HG02623 (cell line): ENCODE measurements around the gene INTS2.
"Not testable (repeated sequence)": the region's sequence is repeated elsewhere in the genome, so short reads cannot be mapped to it uniquely, and the experiment has no call there.

Experiments
- ATAC-seq: cut with Tn5 transposase; IDR thresholded peaks from one replicate; pipeline ENCODE4 v1.9.1; 2021; ENCODE audit warnings: moderate library complexity; ENCODE audit not compliant: unreplicated experiment

Gene INTS2, protein sequence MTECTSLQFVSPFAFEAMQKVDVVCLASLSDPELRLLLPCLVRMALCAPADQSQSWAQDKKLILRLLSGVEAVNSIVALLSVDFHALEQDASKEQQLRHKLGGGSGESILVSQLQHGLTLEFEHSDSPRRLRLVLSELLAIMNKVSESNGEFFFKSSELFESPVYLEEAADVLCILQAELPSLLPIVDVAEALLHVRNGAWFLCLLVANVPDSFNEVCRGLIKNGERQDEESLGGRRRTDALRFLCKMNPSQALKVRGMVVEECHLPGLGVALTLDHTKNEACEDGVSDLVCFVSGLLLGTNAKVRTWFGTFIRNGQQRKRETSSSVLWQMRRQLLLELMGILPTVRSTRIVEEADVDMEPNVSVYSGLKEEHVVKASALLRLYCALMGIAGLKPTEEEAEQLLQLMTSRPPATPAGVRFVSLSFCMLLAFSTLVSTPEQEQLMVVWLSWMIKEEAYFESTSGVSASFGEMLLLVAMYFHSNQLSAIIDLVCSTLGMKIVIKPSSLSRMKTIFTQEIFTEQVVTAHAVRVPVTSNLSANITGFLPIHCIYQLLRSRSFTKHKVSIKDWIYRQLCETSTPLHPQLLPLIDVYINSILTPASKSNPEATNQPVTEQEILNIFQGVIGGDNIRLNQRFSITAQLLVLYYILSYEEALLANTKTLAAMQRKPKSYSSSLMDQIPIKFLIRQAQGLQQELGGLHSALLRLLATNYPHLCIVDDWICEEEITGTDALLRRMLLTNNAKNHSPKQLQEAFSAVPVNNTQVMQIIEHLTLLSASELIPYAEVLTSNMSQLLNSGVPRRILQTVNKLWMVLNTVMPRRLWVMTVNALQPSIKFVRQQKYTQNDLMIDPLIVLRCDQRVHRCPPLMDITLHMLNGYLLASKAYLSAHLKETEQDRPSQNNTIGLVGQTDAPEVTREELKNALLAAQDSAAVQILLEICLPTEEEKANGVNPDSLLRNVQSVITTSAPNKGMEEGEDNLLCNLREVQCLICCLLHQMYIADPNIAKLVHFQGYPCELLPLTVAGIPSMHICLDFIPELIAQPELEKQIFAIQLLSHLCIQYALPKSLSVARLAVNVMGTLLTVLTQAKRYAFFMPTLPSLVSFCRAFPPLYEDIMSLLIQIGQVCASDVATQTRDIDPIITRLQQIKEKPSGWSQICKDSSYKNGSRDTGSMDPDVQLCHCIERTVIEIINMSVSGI

DNA sequence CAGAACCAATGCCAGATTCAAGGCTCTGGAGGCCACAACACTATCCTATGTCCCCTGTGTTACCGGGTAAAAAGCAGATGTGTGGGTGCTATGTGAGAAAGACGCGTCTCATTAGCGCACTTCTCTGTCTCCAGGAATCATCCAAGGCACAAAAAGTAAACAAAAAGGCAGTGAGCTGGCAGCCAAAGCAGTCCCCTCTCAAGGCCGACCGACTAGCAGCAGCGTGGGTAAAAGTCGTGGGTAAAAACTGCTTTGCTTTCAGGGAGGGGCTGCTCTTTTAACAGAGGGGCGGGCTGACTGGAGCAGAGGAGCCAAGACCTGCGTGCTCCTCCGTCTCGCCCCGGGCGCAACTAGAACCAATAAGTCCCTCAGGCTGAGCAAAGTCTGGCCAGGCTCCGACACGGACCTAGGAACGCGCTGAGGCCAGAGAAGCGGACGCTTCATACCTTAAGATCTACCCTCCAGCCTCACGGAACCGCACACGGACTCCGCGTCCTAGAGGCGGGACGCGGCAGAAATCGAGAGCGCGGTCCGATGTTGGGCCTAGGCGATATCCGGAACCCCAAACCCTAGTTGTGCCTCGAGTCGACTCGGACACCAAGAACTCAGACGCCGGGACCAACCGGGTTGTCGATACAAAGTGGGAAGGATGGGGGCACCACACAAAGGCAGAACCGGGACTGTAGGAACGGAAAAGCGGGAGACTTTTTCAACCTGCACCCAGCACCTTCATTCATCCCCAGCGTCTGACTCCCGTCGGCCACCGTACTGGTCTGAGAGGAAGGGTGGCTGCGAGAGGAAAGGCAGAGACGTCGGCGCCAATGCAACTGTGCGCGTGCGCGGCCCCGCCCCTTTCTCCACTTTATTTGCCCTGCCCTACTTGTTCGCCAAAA is at the start of gene INTS2:
Gene INTS2 (minus strand): TSS at position 775 of the 893 bp plus-strand sequence. CDS start 1,338 bp downstream, outside the sequence.
- peak; percentile 81 for ATAC-seq

DNA sequence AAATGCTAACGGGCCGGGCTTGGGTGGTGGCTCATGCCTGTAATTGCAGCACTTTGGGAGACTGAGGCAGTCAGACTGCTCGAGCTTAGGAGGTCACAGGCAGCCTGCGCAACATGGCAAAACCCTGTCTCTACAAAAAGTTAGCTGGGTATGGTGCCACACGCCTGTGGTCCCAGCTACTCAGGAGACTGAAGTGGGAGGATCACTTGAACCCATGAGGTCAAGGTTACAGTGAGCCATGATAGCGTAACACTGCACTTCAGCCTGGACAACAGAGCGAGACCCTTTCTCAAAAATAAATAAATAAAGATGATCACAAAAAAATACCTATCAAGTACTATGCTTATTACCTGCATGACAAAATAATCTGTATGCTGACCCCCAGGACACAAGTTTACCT is 46.3 kb upstream of the INTS2 start:
- ATAC-seq: no peak

GRCh38 chr17:61972311-61972710 is 44.5 kb upstream of the INTS2 start:
- ATAC-seq: no peak

- ATAC-seq: no peak
These were observed 42.2 kb upstream of the INTS2 start for GRCh38 chr17:61970030-61970429.

GRCh38 chr17:61968757-61969156 is 41.0 kb upstream of the INTS2 start:
- no peak for ATAC-seq

- no peak for ATAC-seq
These were observed 39.9 kb upstream of the INTS2 start for GRCh38 chr17:61967729-61968128.

DNA sequence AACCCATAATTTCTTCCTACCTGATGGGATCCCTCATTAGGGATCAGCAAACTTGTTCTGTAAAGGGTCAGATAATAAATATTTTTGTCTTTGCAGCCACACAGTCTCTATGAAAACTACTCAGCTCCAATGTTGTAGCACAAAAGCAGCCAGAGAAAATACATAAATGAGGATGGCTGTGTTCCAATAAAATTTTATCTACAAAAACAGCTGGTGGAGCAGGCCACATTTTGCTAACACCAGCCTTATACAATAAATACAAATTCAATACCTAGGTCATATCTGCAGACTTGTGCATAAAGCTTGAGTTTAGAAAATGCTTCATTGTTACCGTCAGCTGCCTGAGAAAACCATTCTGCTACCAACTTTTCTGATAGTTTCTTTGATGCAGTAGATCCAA is 38.4 kb upstream of the INTS2 start:
- ATAC-seq: no peak

GRCh38 chr17:61955619-61956018 is 27.8 kb upstream of the INTS2 start:
- no peak for ATAC-seq

- ATAC-seq: no peak
These were observed 19.7 kb upstream of the INTS2 start for GRCh38 chr17:61947367-61948078.

DNA sequence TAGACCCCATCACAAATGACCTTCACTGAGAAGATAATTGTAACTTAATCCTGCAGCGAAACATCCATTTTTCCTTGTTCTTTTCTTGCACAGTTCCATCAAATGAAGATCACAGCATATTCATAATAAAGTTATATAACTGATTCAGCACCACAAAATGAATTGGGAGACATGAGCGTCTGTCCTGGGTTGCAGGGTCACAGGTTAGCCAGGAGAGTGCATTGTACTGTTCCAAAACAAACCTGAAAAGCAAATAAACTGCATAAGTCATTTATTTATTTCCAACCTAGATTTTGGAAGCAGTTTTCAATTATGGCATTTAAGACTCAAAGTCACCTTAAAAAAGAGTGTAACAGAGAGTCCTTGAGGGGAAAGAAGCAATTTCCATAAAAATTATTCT is 18.6 kb upstream of the INTS2 start:
- ATAC-seq: no peak

DNA sequence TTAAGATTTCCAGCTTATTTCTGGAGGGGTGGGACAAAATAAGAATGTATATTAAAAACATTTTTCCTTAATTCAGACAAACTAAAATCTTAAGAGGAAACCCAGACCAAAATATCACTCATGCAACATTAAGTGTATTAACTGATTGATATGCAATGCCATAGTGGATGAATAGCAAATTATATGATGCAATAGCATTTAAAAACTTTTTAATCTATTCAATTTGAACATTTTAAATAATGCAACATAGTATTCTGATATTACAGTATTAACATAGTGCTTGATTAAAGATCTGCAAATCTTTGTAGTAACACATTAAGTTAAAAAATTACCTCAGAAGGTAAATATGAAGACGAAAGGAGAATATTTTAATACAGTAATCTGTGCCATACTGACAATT is 15.3 kb upstream of the INTS2 start:
- ATAC-seq: no peak

GRCh38 chr17:61942085-61942484 is 14.3 kb upstream of the INTS2 start:
- no peak for ATAC-seq

GRCh38 chr17:61928101-61928436 is 287 bp upstream of the INTS2 start:
- ATAC-seq: no peak

GRCh38 chr17:61926826-61927207 is 965 bp downstream of the INTS2 start:
- no peak for ATAC-seq

DNA sequence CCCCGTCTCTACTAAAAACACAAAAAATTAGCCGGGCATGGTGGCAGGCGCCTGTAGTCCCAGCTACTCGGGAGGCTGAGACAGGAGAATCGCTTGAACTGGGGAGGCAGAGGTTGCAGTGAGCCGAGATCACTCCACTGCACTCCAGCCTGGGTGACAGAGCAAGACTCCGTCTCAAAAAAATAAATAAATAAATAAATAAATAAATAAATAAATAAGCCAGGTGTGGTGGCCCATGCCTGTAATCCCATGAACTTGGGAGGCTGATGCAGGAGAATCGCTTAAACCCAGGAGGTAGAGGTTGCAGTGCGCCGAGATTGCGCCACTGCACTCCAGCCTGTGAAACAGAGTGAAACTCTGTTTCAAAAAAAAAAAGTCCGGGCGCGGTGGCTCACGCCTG is 12.6 kb downstream of the INTS2 start:
- not testable (repeated sequence) for ATAC-seq

DNA sequence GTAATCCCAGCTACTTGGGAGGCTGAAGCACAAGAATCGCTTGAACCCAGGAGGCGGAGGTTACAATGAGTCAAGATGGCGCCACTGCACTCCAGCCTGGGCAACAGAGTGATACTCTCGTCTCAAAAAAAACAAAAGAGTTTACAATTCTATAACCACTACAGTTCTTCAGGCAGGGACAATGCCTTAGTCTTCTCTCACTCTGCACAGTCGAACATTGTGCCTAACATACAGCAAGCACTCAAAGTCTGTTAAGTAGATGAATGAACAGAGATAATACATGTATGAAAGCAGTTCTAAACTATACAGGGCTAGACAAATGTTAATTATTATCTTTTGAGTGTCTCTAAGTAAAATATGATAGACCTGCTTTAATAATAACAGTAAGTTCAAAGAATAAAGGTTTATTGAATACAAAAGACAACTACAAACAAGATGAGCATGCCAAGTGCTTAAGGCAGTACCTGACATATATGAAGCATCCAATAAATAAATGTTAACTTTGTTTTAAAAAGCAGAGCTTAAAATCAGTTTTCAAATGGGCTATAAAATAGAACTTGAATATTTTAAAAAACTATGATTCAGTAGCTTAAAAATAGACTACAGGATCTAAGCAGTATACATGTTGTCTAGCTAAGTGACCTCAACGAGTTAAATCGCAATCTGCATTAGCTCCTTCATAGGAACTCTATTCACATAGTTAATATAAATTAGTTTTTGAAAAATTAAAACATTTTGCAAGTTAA is 19.3 kb downstream of the INTS2 start:
- ATAC-seq: no peak

GRCh38 chr17:61907361-61907760 is 20.4 kb downstream of the INTS2 start:
- ATAC-seq: no peak

DNA sequence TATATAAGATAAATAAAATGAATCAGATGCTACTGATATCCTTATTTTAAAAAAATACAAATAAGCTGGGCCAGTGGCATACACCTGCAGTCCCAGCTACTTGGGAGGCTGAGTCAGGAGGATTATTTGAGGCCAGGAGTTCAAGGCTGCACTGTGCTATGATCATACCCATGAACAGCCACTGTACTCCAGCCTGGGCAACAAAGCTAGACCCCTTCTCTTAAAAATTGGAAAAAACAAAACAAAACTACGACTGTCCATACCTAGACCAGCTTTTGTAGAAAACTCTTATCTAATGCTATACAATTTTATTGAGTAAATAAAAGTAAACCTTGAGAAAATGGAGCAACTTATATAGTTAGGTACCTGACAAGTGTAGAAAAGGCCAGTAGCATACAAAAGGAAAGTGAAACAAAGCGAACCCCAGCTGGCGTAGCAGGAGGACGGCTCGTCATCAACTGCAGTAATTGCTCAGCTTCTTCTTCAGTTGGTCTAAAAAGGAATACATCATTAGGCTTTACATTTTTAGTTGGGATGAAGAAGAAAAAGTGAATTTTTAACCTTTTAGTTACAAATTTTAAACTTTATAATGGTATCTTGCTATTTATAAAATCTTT is 23.6 kb downstream of the INTS2 start:
- no peak for ATAC-seq

GRCh38 chr17:61903251-61903650 is 24.5 kb downstream of the INTS2 start:
- no peak for ATAC-seq
